Measurements from ENCODE around the gene F2RL1. TPM values are rescaled to one million over a fixed set of nuclear protein-coding genes. Genes with fewer than 3 reads are reported as not detected.

Gene F2RL1
- polyA plus RNA-seq, 1 experiment, result 0.16 TPM

DNA sequence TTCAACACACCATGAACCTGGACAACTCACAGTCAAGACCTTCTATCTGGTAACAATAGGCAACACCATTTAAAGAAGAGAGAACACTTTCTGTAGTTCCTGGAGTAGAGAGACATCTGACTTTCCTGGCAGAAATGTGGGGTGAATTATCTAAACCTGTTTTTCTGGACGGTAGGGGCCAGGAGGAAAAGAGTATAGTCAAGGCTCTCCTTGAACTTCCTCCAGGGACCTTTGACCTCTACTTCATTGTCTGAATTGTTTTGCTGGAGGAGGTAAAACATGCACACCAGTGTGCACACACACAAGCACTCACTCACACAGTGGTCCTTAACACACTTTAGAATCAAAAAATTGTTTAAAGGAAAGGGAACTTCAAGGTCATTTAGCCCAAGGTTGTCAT is 44.2 kb downstream of the F2RL1 start:
- Histone ChIP-seq H3K36me3 (ENCODE audit: control insufficient read depth, insufficient read depth, low read length) (no peaks in the 10 kb centered on the region), H3K27me3 (ENCODE audit: control insufficient read depth, insufficient read depth, low read length) (no peaks in the 10 kb centered on the region), H3K4me3 (ENCODE audit: low read depth, low read length) (no peak overlapping the region)
- TF ChIP-seq, protein P1, sequence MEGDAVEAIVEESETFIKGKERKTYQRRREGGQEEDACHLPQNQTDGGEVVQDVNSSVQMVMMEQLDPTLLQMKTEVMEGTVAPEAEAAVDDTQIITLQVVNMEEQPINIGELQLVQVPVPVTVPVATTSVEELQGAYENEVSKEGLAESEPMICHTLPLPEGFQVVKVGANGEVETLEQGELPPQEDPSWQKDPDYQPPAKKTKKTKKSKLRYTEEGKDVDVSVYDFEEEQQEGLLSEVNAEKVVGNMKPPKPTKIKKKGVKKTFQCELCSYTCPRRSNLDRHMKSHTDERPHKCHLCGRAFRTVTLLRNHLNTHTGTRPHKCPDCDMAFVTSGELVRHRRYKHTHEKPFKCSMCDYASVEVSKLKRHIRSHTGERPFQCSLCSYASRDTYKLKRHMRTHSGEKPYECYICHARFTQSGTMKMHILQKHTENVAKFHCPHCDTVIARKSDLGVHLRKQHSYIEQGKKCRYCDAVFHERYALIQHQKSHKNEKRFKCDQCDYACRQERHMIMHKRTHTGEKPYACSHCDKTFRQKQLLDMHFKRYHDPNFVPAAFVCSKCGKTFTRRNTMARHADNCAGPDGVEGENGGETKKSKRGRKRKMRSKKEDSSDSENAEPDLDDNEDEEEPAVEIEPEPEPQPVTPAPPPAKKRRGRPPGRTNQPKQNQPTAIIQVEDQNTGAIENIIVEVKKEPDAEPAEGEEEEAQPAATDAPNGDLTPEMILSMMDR (IDR thresholded peaks at IDR 0.05; ENCODE audit: insufficient read depth, low read depth, low read length), result no peak
- ChIA-PET POLR2A (no interaction called here), CTCF (no interaction called here)
- DNase-seq (ENCODE audit: low read depth), result no peak

DNA sequence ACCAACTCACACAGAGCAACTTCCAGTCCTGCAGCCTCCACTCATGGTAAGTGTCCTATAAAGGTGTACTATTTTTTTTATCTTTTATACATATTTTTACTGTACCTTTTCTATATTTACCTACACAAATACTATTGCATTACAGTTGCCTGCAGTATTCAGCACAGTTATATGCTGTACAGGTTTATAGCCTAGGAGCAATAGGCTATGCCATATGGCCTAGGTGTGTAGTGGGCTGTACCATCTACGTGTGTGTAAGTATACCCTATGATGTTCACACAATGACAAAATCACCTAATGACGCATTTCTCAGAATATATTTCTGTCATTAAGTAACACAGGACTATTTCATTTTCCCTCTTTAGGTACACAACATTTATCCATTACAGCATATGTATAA is 47.7 kb downstream of the F2RL1 start:
- CTCF ChIA-PET, result interaction anchor here (0.7 to 1.1 kb wide), 2 partner anchors 7 to 1012 kb away, joined by 4 read pairs; no protein-coding TSS in a partner anchor
- H3K27me3 ChIP-seq (ENCODE audit: control insufficient read depth, insufficient read depth, low read length), result no peaks in the 10 kb centered on the region
- DNase-seq (ENCODE audit: low read depth), result no peak
- TF ChIP-seq, protein P1 (IDR thresholded peaks at IDR 0.05; ENCODE audit: insufficient read depth, low read depth, low read length), result no peak
- POLR2A ChIA-PET, result no interaction called here
- no peak overlapping the region for H3K4me3 ChIP-seq (ENCODE audit: low read depth, low read length)
- no peaks in the 10 kb centered on the region for H3K36me3 ChIP-seq (ENCODE audit: control insufficient read depth, insufficient read depth, low read length)

DNA sequence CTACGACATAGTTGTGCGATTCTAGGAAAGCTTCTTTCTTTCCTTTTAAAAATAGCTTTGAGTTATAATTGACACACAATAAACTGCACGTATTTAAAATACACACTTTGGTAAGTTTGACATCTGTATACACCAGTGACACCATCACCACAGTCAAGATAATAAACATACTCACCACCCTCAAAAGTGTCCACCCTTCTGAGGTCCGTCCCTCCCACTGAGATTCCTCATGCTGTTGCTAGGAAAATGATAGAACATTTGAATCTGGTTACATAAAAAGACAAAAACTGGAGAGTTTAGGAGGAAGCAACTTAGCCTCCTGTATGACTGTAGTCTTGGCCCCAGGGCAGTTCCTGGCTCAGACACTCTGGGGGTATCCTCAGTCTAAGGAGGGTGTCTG is 48.2 kb downstream of the F2RL1 start:
- ChIA-PET CTCF (interaction anchor here (0.7 to 4.4 kb wide), 6 partner anchors 8 to 1012 kb away, joined by 3 to 38 read pairs (median 4); no protein-coding TSS in a partner anchor), POLR2A (no interaction called here)
- Histone ChIP-seq H3K27me3 (ENCODE audit: control insufficient read depth, insufficient read depth, low read length) (no peaks in the 10 kb centered on the region), H3K36me3 (ENCODE audit: control insufficient read depth, insufficient read depth, low read length) (no peaks in the 10 kb centered on the region), H3K4me3 (ENCODE audit: low read depth, low read length) (no peak overlapping the region)
- TF ChIP-seq, protein P1 (IDR thresholded peaks at IDR 0.05; ENCODE audit: insufficient read depth, low read depth, low read length), result no peak
- no peak for DNase-seq (ENCODE audit: low read depth)

DNA sequence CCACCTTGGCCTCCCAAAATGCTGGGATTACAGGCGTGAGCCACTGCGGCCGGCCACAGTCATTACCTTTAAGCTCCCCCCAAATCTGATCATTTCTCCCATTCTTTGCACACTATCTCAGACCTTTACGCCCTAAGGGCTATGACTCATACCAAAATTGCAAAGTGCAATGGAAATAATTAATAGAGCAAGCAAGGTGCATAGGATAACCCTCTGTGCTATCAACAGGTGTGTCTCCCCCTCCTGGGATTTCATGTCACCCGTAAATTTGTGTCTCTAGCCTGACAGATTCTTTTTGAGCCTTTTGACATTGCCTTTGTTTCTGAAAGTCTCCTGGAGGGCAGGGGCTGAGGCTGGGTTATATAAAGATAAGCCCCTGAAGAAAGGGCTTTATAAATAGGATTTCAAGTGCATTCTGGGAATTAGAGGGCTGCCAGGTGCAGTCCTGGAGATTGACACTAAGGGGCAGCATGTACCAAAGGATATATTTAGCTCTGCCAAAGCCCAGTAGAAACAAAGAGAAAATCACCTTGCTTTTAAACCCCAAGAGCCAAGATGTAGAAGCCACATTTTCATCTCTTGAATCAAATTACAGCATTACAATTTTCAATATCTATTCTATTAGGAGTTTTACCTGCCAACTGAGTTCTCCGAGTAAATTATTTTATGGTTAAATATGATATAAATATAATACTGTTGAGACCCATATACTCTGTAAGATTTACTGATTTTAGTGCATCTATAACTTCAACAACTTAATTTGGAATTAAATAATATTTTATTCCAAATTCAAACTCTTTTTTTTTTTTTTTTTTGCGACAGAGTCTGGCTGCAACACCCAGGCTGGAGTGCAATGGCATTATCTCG is 49.2 kb downstream of the F2RL1 start:
- ChIA-PET CTCF (interaction anchor here (0.7 to 4.4 kb wide), 12 partner anchors 9 to 1450 kb away, joined by 3 to 38 read pairs (median 4); partner anchors contain the start of gene WDR41), POLR2A (no interaction called here)
- no peaks in the 10 kb centered on the region for H3K36me3 ChIP-seq (ENCODE audit: control insufficient read depth, insufficient read depth, low read length)
- no peak overlapping the region for H3K4me3 ChIP-seq (ENCODE audit: low read depth, low read length)
- DNase-seq (ENCODE audit: low read depth), result peak; percentile 12
- TF ChIP-seq, protein P1 (IDR thresholded peaks at IDR 0.05; ENCODE audit: insufficient read depth, low read depth, low read length), result peak; percentile 77
- no peaks in the 10 kb centered on the region for H3K27me3 ChIP-seq (ENCODE audit: control insufficient read depth, insufficient read depth, low read length)

DNA sequence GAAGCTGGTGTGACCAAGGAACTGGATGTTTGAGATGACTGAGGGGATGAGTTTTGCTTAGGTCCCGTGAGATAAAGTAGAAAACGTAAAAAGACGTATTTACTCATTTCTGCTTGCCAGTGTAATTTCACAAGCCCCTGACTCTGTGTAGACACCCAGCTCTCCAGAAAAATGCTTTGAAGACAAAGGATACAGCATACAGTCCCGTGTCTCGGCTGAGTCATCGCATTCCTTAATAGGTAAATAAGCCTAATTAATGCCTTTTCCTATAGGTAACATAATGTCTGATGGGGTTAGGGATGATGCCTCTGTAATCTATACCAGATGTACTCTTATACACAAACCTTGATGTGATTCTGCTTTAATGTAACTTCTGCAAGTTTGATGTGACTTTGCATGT is 51.2 kb downstream of the F2RL1 start:
- TF ChIP-seq, protein P1 (IDR thresholded peaks at IDR 0.05; ENCODE audit: insufficient read depth, low read depth, low read length), result no peak
- H3K27me3 ChIP-seq (ENCODE audit: control insufficient read depth, insufficient read depth, low read length), result no peaks in the 10 kb centered on the region; the same call in 1 of the 2 replicates
- ChIA-PET CTCF (interaction anchor here (0.6 to 4.4 kb wide), 12 partner anchors 19 to 1430 kb away, joined by 3 to 38 read pairs (median 3); no protein-coding TSS in a partner anchor), POLR2A (no interaction called here)
- no peaks in the 10 kb centered on the region for H3K36me3 ChIP-seq (ENCODE audit: control insufficient read depth, insufficient read depth, low read length)
- DNase-seq (ENCODE audit: low read depth), result peak; percentile 15
- no peak overlapping the region for H3K4me3 ChIP-seq (ENCODE audit: low read depth, low read length)
